ENCODE results near the gene OTUD6A. TPM values are rescaled to one million over a fixed set of nuclear protein-coding genes. Genes with fewer than 3 reads are reported as not detected.

The OTUD6A gene, protein sequence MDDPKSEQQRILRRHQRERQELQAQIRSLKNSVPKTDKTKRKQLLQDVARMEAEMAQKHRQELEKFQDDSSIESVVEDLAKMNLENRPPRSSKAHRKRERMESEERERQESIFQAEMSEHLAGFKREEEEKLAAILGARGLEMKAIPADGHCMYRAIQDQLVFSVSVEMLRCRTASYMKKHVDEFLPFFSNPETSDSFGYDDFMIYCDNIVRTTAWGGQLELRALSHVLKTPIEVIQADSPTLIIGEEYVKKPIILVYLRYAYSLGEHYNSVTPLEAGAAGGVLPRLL
- total RNA-seq, result not detected

- no peak within 1 kb of the TSS for H3K27ac Mint-ChIP-seq
- no peak within 1 kb of the TSS for H3K4me3 Mint-ChIP-seq
- no peaks in the 10 kb centered on the region for H3K27me3 Mint-ChIP-seq
- no peaks in the 10 kb centered on the region for H3K9me3 Mint-ChIP-seq
- ATAC-seq (ENCODE audit: low read depth) (no peak), DNase-seq (no peak)
- POLR2A ChIA-PET, result no interaction called here
- H3K36me3 Mint-ChIP-seq, result no peaks in the 10 kb centered on the region
- no peaks in the 10 kb centered on the region for H3K4me1 Mint-ChIP-seq
These were observed at the start of gene OTUD6A for GRCh38 chrX:70062076-70062475. OTUD6A (plus strand) TSS chrX:70062457; CDS start chrX:70062525, 68 bp downstream.

- H3K4me3 Mint-ChIP-seq, result no peak overlapping the region
- H3K36me3 Mint-ChIP-seq, result peaks cover 1% of the 10 kb centered on the region
- ATAC-seq (ENCODE audit: low read depth), result no peak
- H3K27ac Mint-ChIP-seq, result no peak overlapping the region
- peaks cover 11% of the 10 kb centered on the region for H3K4me1 Mint-ChIP-seq
- no peak for DNase-seq
- H3K27me3 Mint-ChIP-seq, result peaks cover 3% of the 10 kb centered on the region
- POLR2A ChIA-PET, result no interaction called here
- no peaks in the 10 kb centered on the region for H3K9me3 Mint-ChIP-seq
These were observed 49.5 kb upstream of the OTUD6A start for GRCh38 chrX:70012756-70013155.

- no peak overlapping the region for H3K4me3 Mint-ChIP-seq
- H3K27ac Mint-ChIP-seq, result no peak overlapping the region
- no peaks in the 10 kb centered on the region for H3K9me3 Mint-ChIP-seq
- H3K4me1 Mint-ChIP-seq, result peaks cover 11% of the 10 kb centered on the region
- DNase-seq, result no peak
- POLR2A ChIA-PET, result no interaction called here
- H3K36me3 Mint-ChIP-seq, result peaks cover 1% of the 10 kb centered on the region
- no peak for ATAC-seq (ENCODE audit: low read depth)
- peaks cover 3% of the 10 kb centered on the region for H3K27me3 Mint-ChIP-seq
These were observed 48.5 kb upstream of the OTUD6A start for GRCh38 chrX:70013466-70014381.

DNA sequence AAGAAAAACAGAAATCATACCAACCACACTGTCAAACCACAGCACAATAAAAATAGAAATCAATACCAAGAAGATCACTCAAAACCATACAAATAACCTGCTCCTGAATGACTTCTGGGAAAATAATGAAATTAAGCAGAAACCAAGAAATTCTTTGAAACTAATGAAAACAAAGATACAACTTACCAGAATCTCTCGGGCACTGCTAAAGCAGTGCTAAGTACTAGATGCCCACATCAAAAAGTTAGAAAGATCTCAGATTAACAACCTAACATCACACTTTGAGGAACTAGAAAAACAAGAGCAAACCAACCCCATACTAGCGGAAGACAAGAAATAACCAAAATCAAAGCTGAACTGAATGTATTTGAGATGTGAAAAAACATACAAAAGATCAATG is 45.7 kb upstream of the OTUD6A start:
- Mint-ChIP-seq H3K27me3 (peaks cover 3% of the 10 kb centered on the region), H3K4me3 (peak overlapping the region; percentile 57), H3K9me3 (no peaks in the 10 kb centered on the region), H3K4me1 (peaks cover 11% of the 10 kb centered on the region), H3K27ac (peak overlapping the region; percentile 6), H3K36me3 (peaks cover 1% of the 10 kb centered on the region)
- peak; percentile 78 for ATAC-seq (ENCODE audit: low read depth)
- DNase-seq, result no peak
- POLR2A ChIA-PET, result no interaction called here

GRCh38 chrX:70022616-70023015 is 39.6 kb upstream of the OTUD6A start:
- Mint-ChIP-seq H3K27ac (no peak overlapping the region), H3K4me3 (no peak overlapping the region), H3K9me3 (no peaks in the 10 kb centered on the region), H3K27me3 (peaks cover under 1% of the 10 kb centered on the region), H3K4me1 (peaks cover 6% of the 10 kb centered on the region), H3K36me3 (no peaks in the 10 kb centered on the region)
- POLR2A ChIA-PET, result no interaction called here
- no peak for DNase-seq
- no peak for ATAC-seq (ENCODE audit: low read depth)

GRCh38 chrX:70025464-70025863 is 36.8 kb upstream of the OTUD6A start:
- DNase-seq (no peak), ATAC-seq (ENCODE audit: low read depth) (no peak)
- Mint-ChIP-seq H3K27me3 (no peaks in the 10 kb centered on the region), H3K4me3 (no peak overlapping the region), H3K27ac (no peak overlapping the region), H3K4me1 (peaks cover 8% of the 10 kb centered on the region), H3K9me3 (no peaks in the 10 kb centered on the region), H3K36me3 (no peaks in the 10 kb centered on the region)
- POLR2A ChIA-PET, result no interaction called here

GRCh38 chrX:70026112-70026850 is 36.0 kb upstream of the OTUD6A start:
- Mint-ChIP-seq H3K27me3 (no peaks in the 10 kb centered on the region), H3K4me1 (peaks cover 8% of the 10 kb centered on the region), H3K36me3 (no peaks in the 10 kb centered on the region), H3K27ac (no peak overlapping the region), H3K9me3 (no peaks in the 10 kb centered on the region), H3K4me3 (no peak overlapping the region)
- ATAC-seq (ENCODE audit: low read depth) (no peak), DNase-seq (no peak)
- POLR2A ChIA-PET, result no interaction called here

- Mint-ChIP-seq H3K9me3 (no peaks in the 10 kb centered on the region), H3K36me3 (no peaks in the 10 kb centered on the region), H3K27me3 (no peaks in the 10 kb centered on the region), H3K27ac (no peak overlapping the region), H3K4me3 (no peak overlapping the region), H3K4me1 (peaks cover 8% of the 10 kb centered on the region)
- POLR2A ChIA-PET, result no interaction called here
- ATAC-seq (ENCODE audit: low read depth) (no peak), DNase-seq (no peak)
These were observed 35.4 kb upstream of the OTUD6A start for GRCh38 chrX:70026851-70027200.

- H3K27ac Mint-ChIP-seq, result no peak overlapping the region
- peaks cover 8% of the 10 kb centered on the region for H3K4me1 Mint-ChIP-seq
- H3K4me3 Mint-ChIP-seq, result no peak overlapping the region
- no peaks in the 10 kb centered on the region for H3K27me3 Mint-ChIP-seq
- POLR2A ChIA-PET, result no interaction called here
- no peaks in the 10 kb centered on the region for H3K36me3 Mint-ChIP-seq
- DNase-seq, result no peak
- no peak for ATAC-seq (ENCODE audit: low read depth)
- no peaks in the 10 kb centered on the region for H3K9me3 Mint-ChIP-seq
These were observed 32.4 kb upstream of the OTUD6A start for GRCh38 chrX:70029863-70030262.

DNA sequence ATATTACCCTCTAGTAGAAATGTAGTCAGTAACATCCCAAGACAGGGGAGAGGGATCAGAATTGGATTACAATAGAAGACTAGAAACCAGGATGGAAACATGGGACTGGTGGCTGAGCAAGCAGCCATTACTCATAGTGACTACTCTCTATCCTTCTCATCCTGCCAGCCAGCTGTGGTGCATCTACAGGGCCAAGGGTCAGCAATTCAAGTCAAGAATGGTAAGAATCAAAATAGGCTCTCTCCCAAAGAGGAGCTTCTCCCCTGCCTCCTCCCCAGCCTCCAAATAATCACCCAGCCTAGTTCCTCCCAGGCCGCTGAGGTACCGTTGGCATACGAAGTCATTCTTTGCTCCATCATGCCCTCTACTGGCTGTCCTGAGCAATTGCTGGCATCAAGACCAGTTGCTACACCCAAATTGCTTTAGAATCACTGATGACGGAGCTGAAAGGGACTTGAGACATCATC is 31.9 kb upstream of the OTUD6A start:
- ATAC-seq (ENCODE audit: low read depth), result peak; percentile 52
- DNase-seq, result peak; percentile 28
- H3K4me1 Mint-ChIP-seq, result peaks cover 8% of the 10 kb centered on the region
- no peak overlapping the region for H3K4me3 Mint-ChIP-seq
- no peak overlapping the region for H3K27ac Mint-ChIP-seq
- no peaks in the 10 kb centered on the region for H3K9me3 Mint-ChIP-seq
- H3K27me3 Mint-ChIP-seq, result no peaks in the 10 kb centered on the region
- POLR2A ChIA-PET, result no interaction called here
- no peaks in the 10 kb centered on the region for H3K36me3 Mint-ChIP-seq

DNA sequence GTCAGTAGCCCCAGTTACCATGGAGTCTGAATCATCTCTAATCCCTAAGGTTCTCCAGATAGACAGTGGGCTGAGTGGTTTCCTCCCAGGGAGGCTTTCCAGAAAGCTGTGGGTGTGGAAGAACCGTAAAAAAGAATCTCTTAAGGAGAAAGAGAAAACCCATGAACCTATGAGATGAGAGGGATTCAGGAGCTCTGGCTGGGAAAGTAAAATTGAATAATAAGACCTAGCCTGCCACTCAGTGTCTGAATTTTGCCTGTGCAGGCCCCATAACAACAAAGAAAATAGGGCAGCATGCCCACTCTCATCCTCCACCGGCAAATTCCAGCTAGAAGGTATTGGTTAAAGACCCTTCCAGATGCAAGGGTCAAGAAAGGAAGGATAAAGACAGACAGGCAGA is 29.5 kb upstream of the OTUD6A start:
- no peak for ATAC-seq (ENCODE audit: low read depth)
- H3K27ac Mint-ChIP-seq, result no peak overlapping the region

GRCh38 chrX:70033348-70034051 is 28.8 kb upstream of the OTUD6A start:
- POLR2A ChIA-PET, result no interaction called here
- Mint-ChIP-seq H3K27me3 (no peaks in the 10 kb centered on the region), H3K27ac (no peak overlapping the region), H3K4me1 (peaks cover 2% of the 10 kb centered on the region), H3K9me3 (no peaks in the 10 kb centered on the region), H3K36me3 (no peaks in the 10 kb centered on the region), H3K4me3 (no peak overlapping the region)
- ATAC-seq (ENCODE audit: low read depth) (peak; percentile 36), DNase-seq (peak; percentile 43)

More for the DNA sequence above, 29.5 kb upstream of the OTUD6A start:
- Mint-ChIP-seq H3K9me3 (no peaks in the 10 kb centered on the region), H3K4me3 (no peak overlapping the region), H3K36me3 (no peaks in the 10 kb centered on the region), H3K4me1 (peaks cover 2% of the 10 kb centered on the region), H3K27me3 (no peaks in the 10 kb centered on the region)
- POLR2A ChIA-PET, result no interaction called here
- DNase-seq, result no peak

- ATAC-seq (ENCODE audit: low read depth) (no peak), DNase-seq (no peak)
- H3K27me3 Mint-ChIP-seq, result no peaks in the 10 kb centered on the region
- H3K36me3 Mint-ChIP-seq, result no peaks in the 10 kb centered on the region
- peaks cover 2% of the 10 kb centered on the region for H3K4me1 Mint-ChIP-seq
- POLR2A ChIA-PET, result no interaction called here
- H3K9me3 Mint-ChIP-seq, result no peaks in the 10 kb centered on the region
- H3K4me3 Mint-ChIP-seq, result no peak overlapping the region
- H3K27ac Mint-ChIP-seq, result no peak overlapping the region
These were observed 27.6 kb upstream of the OTUD6A start for GRCh38 chrX:70034646-70035045.
